Loucy (cell line): Measurements from ENCODE around the gene WIPF2.
"Not testable (repeated sequence)": the region's sequence is repeated elsewhere in the genome, so short reads cannot be mapped to it uniquely, and the experiment has no call there.

ENCODE experiments used
- EZH2phosphoT487 ChIP-seq: fragments of 200-600 bp; IDR thresholded peaks from 2 replicates; pipeline ENCODE4 v1.6.1; 2018; ENCODE audit warnings: antibody characterized with exemption, mild to moderate bottlenecking, moderate library complexity, borderline replicate concordance
- TF ChIP-seq, protein P1 (sequence below): fragments of 200-600 bp; sonication (generic); conservative IDR thresholded peaks from 2 replicates; pipeline ENCODE4 v1.5.1; 2014; ENCODE audit warnings: mild to moderate bottlenecking, antibody characterized with exemption, low read length

DNA sequence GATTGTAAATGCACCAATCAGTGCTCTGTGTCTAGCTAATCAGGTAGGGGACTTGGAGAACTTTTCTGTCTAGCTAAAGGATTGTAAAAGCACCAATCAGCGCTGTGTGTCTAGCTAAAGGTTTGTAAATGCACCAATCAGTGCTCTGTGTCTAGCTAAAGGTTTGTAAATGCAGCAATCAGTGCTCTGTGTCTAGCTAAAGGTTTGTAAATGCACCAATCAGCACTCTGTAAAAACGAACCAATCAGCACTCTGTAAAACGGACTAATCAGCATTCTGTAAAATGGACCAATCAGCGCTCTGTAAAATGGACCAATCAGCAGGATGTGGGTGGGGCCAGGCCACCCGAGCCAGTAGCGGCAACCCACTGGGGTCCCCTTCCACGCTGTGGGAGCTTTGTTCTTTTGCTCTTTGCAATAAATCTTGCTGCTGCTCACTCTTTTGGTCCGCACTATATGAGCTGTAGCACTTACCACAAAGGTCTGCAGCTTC, 21.1 kb upstream of the WIPF2 start:
- TF ChIP-seq, protein P1, sequence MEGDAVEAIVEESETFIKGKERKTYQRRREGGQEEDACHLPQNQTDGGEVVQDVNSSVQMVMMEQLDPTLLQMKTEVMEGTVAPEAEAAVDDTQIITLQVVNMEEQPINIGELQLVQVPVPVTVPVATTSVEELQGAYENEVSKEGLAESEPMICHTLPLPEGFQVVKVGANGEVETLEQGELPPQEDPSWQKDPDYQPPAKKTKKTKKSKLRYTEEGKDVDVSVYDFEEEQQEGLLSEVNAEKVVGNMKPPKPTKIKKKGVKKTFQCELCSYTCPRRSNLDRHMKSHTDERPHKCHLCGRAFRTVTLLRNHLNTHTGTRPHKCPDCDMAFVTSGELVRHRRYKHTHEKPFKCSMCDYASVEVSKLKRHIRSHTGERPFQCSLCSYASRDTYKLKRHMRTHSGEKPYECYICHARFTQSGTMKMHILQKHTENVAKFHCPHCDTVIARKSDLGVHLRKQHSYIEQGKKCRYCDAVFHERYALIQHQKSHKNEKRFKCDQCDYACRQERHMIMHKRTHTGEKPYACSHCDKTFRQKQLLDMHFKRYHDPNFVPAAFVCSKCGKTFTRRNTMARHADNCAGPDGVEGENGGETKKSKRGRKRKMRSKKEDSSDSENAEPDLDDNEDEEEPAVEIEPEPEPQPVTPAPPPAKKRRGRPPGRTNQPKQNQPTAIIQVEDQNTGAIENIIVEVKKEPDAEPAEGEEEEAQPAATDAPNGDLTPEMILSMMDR = not testable (repeated sequence)
- not testable (repeated sequence) for TF ChIP-seq EZH2phosphoT487
